IMR-90 (cell line): ENCODE data around the gene TDRD6. TPM values are rescaled to one million over a fixed set of nuclear protein-coding genes. Genes with fewer than 3 reads are reported as not detected.

ENCODE experiments used
- ATAC-seq: fragments of 200-7000 bp; cut with Tn5 transposase; 2 replicates; pipeline ENCODE4 v1.9.1; 2020; ENCODE audit warnings: low read depth, mild to moderate bottlenecking, moderate library complexity
- BruUV-seq: library from RNA; stranded (reverse); fragments of 400-500 nt; replicated peaks from 2 replicates; lab custom pipeline; 2021; lab: Mats Ljungman, UMichigan
- CTCF ChIA-PET: fragments of 300-600 bp; formaldehyde crosslinking; extraction: SDS; loops from one replicate; lab custom pipeline; 2021; ENCODE audit warnings: antibody characterized with exemption; lab: Yijun Ruan, JAX
- POLR2A ChIA-PET: fragments of 300-600 bp; sonication (Branson Sonifier 250); formaldehyde crosslinking; loops from one replicate; lab custom pipeline; 2022; ENCODE audit warnings: antibody characterized with exemption; ENCODE audit not compliant: unreplicated experiment; lab: Charles Lee
- DNase-seq: peaks from one replicate; pipeline ENCODE4 v3.0.0; 2013
- H2AFZ ChIP-seq: replicated peaks from 2 replicates; pipeline ENCODE3; 2013; ENCODE audit warnings: low read length, mild to moderate bottlenecking; ENCODE audit not compliant: poor library complexity
- H2AK5ac ChIP-seq: 2 replicates; pipeline ENCODE4 v1.6.1; 2013; ENCODE audit warnings: low read depth, low read length, inconsistent platforms
- H2AK9ac ChIP-seq: replicated peaks from 2 replicates; pipeline ENCODE3; 2013; ENCODE audit warnings: mild to moderate bottlenecking, low read depth, low read length, moderate library complexity; ENCODE audit not compliant: poor library complexity
- H2BK120ac ChIP-seq: 2 replicates; pipeline ENCODE4 v1.6.1; 2013; ENCODE audit warnings: low read depth, low read length, inconsistent platforms
- H2BK15ac ChIP-seq: 3 replicates; pipeline ENCODE4 v1.6.1; 2013; ENCODE audit warnings: low read depth, low read length, inconsistent platforms
- H2BK20ac ChIP-seq: 2 replicates; pipeline ENCODE4 v1.6.1; 2013; ENCODE audit warnings: low read depth, mild to moderate bottlenecking, inconsistent platforms, low read length, moderate library complexity
- H2BK5ac ChIP-seq: 2 replicates; pipeline ENCODE4 v1.6.1; 2013; ENCODE audit warnings: mild to moderate bottlenecking, low read depth, low read length, inconsistent platforms; ENCODE audit not compliant: poor library complexity, severe bottlenecking
- H3K14ac ChIP-seq: replicated peaks from 2 replicates; pipeline ENCODE4 v1.6.1; 2013; ENCODE audit warnings: low read depth, low read length, inconsistent platforms
- H3K18ac ChIP-seq: 2 replicates; pipeline ENCODE4 v1.6.1; 2013; ENCODE audit warnings: low read depth, low read length, control low read depth
- H3K23ac ChIP-seq: 2 replicates; pipeline ENCODE4 v1.6.1; 2013; ENCODE audit warnings: low read depth, low read length, inconsistent platforms
- H3K27ac ChIP-seq: 2 replicates; pipeline ENCODE4 v1.5.1; 2013; ENCODE audit warnings: mild to moderate bottlenecking, control low read depth, low read length; ENCODE audit not compliant: insufficient read depth
- H3K27me3 ChIP-seq: 2 replicates; pipeline ENCODE4 v1.6.1; 2013; ENCODE audit warnings: low read length; ENCODE audit not compliant: control insufficient read depth, insufficient read depth
- H3K36me3 ChIP-seq: 2 replicates; pipeline ENCODE4 v1.6.1; 2013; ENCODE audit warnings: low read length, mixed read lengths; ENCODE audit not compliant: control insufficient read depth, insufficient read depth
- H3K4ac ChIP-seq: 2 replicates; pipeline ENCODE4 v1.6.1; 2013; ENCODE audit warnings: low read depth, low read length, inconsistent platforms
- H3K4me1 ChIP-seq: 2 replicates; pipeline ENCODE4 v1.6.1; 2013; ENCODE audit warnings: low read length, mixed read lengths; ENCODE audit not compliant: control insufficient read depth, insufficient read depth
- H3K4me2 ChIP-seq: 2 replicates; pipeline ENCODE4 v1.6.1; 2013; ENCODE audit warnings: low read depth, mild to moderate bottlenecking, control low read depth, low read length, moderate library complexity
- H3K4me3 ChIP-seq: 2 replicates; pipeline ENCODE4 v1.5.1; 2013; ENCODE audit warnings: low read depth, mild to moderate bottlenecking, control low read depth, low read length, moderate library complexity; ENCODE audit not compliant: insufficient read depth
- H3K56ac ChIP-seq: 2 replicates; pipeline ENCODE4 v1.6.1; 2013; ENCODE audit warnings: low read length, inconsistent platforms; ENCODE audit not compliant: insufficient read depth; ENCODE audit errors: extremely low read depth
- H3K79me1 ChIP-seq, 2 experiments: 2 replicates each; pipeline ENCODE4 v1.6.1; 2013; ENCODE audit warnings: low read length in 2 of 2, inconsistent platforms in 1 of 2, low read depth in 1 of 2
- H3K9ac ChIP-seq: 2 replicates; pipeline ENCODE4 v1.6.1; 2013; ENCODE audit warnings: low read depth, low read length, control low read depth
- H3K9me1 ChIP-seq: 2 replicates; pipeline ENCODE4 v1.6.1; 2013; ENCODE audit warnings: low read length, inconsistent platforms; ENCODE audit not compliant: insufficient read depth
- H3K9me3 ChIP-seq: 2 replicates; pipeline ENCODE4 v1.6.1; 2013; ENCODE audit warnings: low read length; ENCODE audit not compliant: control insufficient read depth, insufficient read depth
- H4K20me1 ChIP-seq: 2 replicates; pipeline ENCODE4 v1.6.1; 2013; ENCODE audit warnings: low read length, inconsistent platforms; ENCODE audit not compliant: insufficient read depth
- H4K5ac ChIP-seq: 2 replicates; pipeline ENCODE4 v1.6.1; 2013; ENCODE audit warnings: mild to moderate bottlenecking, low read depth, low read length, control low read depth
- H4K8ac ChIP-seq, 2 experiments: 2 replicates each; pipeline ENCODE4 v1.6.1; 2013; ENCODE audit warnings: low read depth in 2 of 2, low read length in 2 of 2, control low read depth in 1 of 2, inconsistent platforms in 1 of 2
- H4K91ac ChIP-seq: 2 replicates; pipeline ENCODE4 v1.6.1; 2013; ENCODE audit warnings: low read depth, low read length, inconsistent platforms; ENCODE audit not compliant: insufficient read depth
- CHD1 ChIP-seq: IDR thresholded peaks from 2 replicates; pipeline ENCODE4 v1.6.1; 2012; ENCODE audit warnings: low read depth, low read length, improper control_type of control experiment
- CTCF ChIP-seq: conservative IDR thresholded peaks from 2 replicates; pipeline ENCODE4 v1.5.1; 2012; ENCODE audit warnings: mild to moderate bottlenecking, low read depth, low read length, improper control_type of control experiment
- ELK1 ChIP-seq: fragments of 150-350 bp; IDR thresholded peaks from 2 replicates; pipeline ENCODE4 v1.6.1; 2016; ENCODE audit warnings: low read depth, mild to moderate bottlenecking, low read length, moderate library complexity, borderline replicate concordance
- FOS ChIP-seq: fragments of 150-350 bp; IDR thresholded peaks from 2 replicates; pipeline ENCODE4 v1.6.1; 2016; ENCODE audit warnings: low read depth, low read length
- MAFK ChIP-seq: IDR thresholded peaks from 2 replicates; pipeline ENCODE4 v1.6.1; 2012; ENCODE audit warnings: low read depth, low read length, improper control_type of control experiment
- NFE2L2 ChIP-seq: fragments of 150-350 bp; IDR thresholded peaks from 2 replicates; pipeline ENCODE4 v1.6.1; 2016; ENCODE audit warnings: low read depth, mild to moderate bottlenecking, low read length
- RCOR1 ChIP-seq: IDR thresholded peaks from 2 replicates; pipeline ENCODE4 v1.6.1; 2012; ENCODE audit warnings: mild to moderate bottlenecking, low read length, improper control_type of control experiment; ENCODE audit not compliant: insufficient replicate concordance
- RFX5 ChIP-seq: IDR thresholded peaks from 2 replicates; pipeline ENCODE4 v1.8.0; 2012; ENCODE audit warnings: low read depth, mild to moderate bottlenecking, low read length, moderate library complexity
- WGBS, 2 experiments: methylation state at CpG; one replicate each; pipeline versions ENCODE4 v1.1.5 to v1.1.7; 2013; ENCODE audit warnings: missing lambda C conversion rate in 2 of 2; ENCODE audit not compliant: insufficient read length in 1 of 2; ENCODE audit errors: extremely low coverage in 2 of 2; 5-methylcytosine and 5-hydroxymethylcytosine counted together
- dilution Hi-C: fragments of 300-500 bp; cut with HindIII; formaldehyde crosslinking; loops from one replicate; pipeline ENCODE4 v1.14.3; 2018; ENCODE audit warnings: low sequenced_read_pairs; ENCODE audit not compliant: unreplicated experiment
- in situ Hi-C: fragments of 300-500 bp; cut with MboI; formaldehyde crosslinking; loops from 3 replicates; pipeline ENCODE4 v1.14.3; 2019; ENCODE audit warnings: low sequenced_read_pairs, inconsistent platforms, mixed read lengths
- intact Hi-C: fragments of 100-400 bp; cut with micrococcal nuclease; formaldehyde crosslinking; loops from 2 replicates; pipeline ENCODE4 v1.10.0; 2022
- polyA plus RNA-seq, 3 experiments: library from polyadenylated mRNA; depleted of rRNA; stranded (reverse); fragments of >200 nt; gene quantifications; 2 replicates each; pipeline ENCODE4 v1.2.3, GENCODE V29; 2012; ENCODE audit warnings: low replicate concordance in 1 of 3
- total RNA-seq: library from RNA; depleted of rRNA; stranded (reverse); fragments of >200 nt; gene quantifications from 2 replicates; pipeline ENCODE4 v1.2.3, GENCODE V29; 2012
- TF ChIP-seq, protein P1 (sequence below): fragments of 150-350 bp; IDR thresholded peaks from 2 replicates; pipeline ENCODE4 v1.6.1; 2017; ENCODE audit warnings: mild to moderate bottlenecking, antibody characterized with exemption, low read length, low read depth

Gene TDRD6
- total and polyA plus RNA-seq, 2 of the 4 experiments (the other 2 are of a cell fraction) = not detected

- DNase-seq (no peak), ATAC-seq (no peak)
- Histone ChIP-seq H3K9me3 (no peaks in the 10 kb centered on the region), H2BK5ac (no peak overlapping the region), H3K36me3 (no peaks in the 10 kb centered on the region), H2BK20ac (no peak overlapping the region), H4K20me1 (no peaks in the 10 kb centered on the region), H3K4me3 (no peak overlapping the region), H3K56ac (no peak overlapping the region), H4K5ac (no peak overlapping the region), H3K18ac (no peak overlapping the region), H3K27me3 (no peaks in the 10 kb centered on the region), H4K91ac (no peak overlapping the region), H3K4ac (no peak overlapping the region), H2BK15ac (no peak overlapping the region), H3K4me2 (no peak overlapping the region), H3K14ac (no peak overlapping the region), H3K9ac (no peak overlapping the region), H3K27ac (no peak overlapping the region), H3K4me1 (no peaks in the 10 kb centered on the region), H2BK120ac (no peak overlapping the region), H2AFZ (no peak overlapping the region), H3K79me1 (no peaks in the 10 kb centered on the region), H2AK9ac (no peak overlapping the region), H3K23ac (no peak overlapping the region), H4K8ac (no peak overlapping the region), H3K9me1 (no peaks in the 10 kb centered on the region), H2AK5ac (no peak overlapping the region)
- intact Hi-C loops (no loop called here), in situ Hi-C loops (no loop called here), dilution Hi-C loops (no loop called here)
- CTCF ChIA-PET = no interaction called here
- POLR2A ChIA-PET = interaction anchor here (0.6 kb wide), 1 partner anchor 22 kb away, joined by 3 read pairs; no protein-coding TSS in a partner anchor
- TF ChIP-seq NFE2L2 (no peak), FOS (no peak), MAFK (no peak), RFX5 (no peak), RCOR1 (no peak), CTCF (no peak), CHD1 (no peak), ELK1 (no peak)
- TF ChIP-seq, protein P1, sequence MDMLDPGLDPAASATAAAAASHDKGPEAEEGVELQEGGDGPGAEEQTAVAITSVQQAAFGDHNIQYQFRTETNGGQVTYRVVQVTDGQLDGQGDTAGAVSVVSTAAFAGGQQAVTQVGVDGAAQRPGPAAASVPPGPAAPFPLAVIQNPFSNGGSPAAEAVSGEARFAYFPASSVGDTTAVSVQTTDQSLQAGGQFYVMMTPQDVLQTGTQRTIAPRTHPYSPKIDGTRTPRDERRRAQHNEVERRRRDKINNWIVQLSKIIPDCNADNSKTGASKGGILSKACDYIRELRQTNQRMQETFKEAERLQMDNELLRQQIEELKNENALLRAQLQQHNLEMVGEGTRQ = no peak
- no TSS peak for BruUV-seq
- WGBS, 2 experiments = 20% methylated on average over 1 of the region's 2 CpGs; no CpG with 5 or more reads in 1 of the 2 experiments
These were observed 18.8 kb downstream of the TDRD6 start for GRCh38 chr6:46706464-46706863.
